Right lobe of liver (tissue), 6 donors: ENCODE results near the gene CDYL2. TPM values are rescaled to one million over a fixed set of nuclear protein-coding genes. Genes with fewer than 3 reads are reported as not detected.

Source experiments
- ATAC-seq, 4 donors: fragments of 200-7000 bp; cut with Tn5 transposase; one replicate each; pipeline ENCODE4 v1.9.1; 2020; ENCODE audit warnings: mild to moderate bottlenecking in 4 of 4, moderate library complexity in 4 of 4
- DNase-seq, 3 donors: peaks; one replicate each; pipeline ENCODE4 v3.0.0-alpha.2; 2020
- H3K27ac ChIP-seq, 3 donors: fragments of 200-600 bp; one replicate each; pipeline ENCODE4 v1.8.0; 2022
- H3K27me3 ChIP-seq, 2 donors: fragments of 200-600 bp; one replicate each; pipeline ENCODE4 v1.8.0; 2022
- H3K36me3 ChIP-seq, 4 donors: fragments of 200-600 bp; sonication (generic) in 1 of 4; one replicate each; pipeline versions ENCODE4 v1.5.1 to v1.8.0; 2017 to 2022; ENCODE audit warnings: control low read depth in 1 of 4
- H3K4me1 ChIP-seq, 4 donors: fragments of 200-600 bp; sonication (generic) in 1 of 4; one replicate each; pipeline versions ENCODE4 v1.5.1 to v1.8.0; 2017 to 2022; ENCODE audit warnings: control low read depth in 1 of 4
- H3K4me3 ChIP-seq, 3 donors: fragments of 200-600 bp; one replicate each; pipeline ENCODE4 v1.8.0; 2022
- H3K9me3 ChIP-seq, 4 donors: fragments of 200-600 bp; sonication (generic) in 1 of 4; one replicate each; pipeline versions ENCODE4 v1.5.1 to v1.8.0; 2017 to 2022; ENCODE audit warnings: control low read depth in 1 of 4
- POLR2A ChIP-seq: fragments of 450-650 bp; IDR thresholded peaks from one replicate; pipeline ENCODE4 v1.6.1; 2017; ENCODE audit warnings: antibody characterized with exemption, mild to moderate bottlenecking
- WGBS: methylation state at CpG from one replicate; pipeline ENCODE4 v1.1.6; 2018; ENCODE audit warnings: low coverage, low lambda C conversion rate; ENCODE audit not compliant: insufficient coverage; ENCODE audit errors: missing lambda C conversion rate; 5-methylcytosine and 5-hydroxymethylcytosine counted together
- intact Hi-C, 2 donors: fragments of 100-400 bp; cut with DNase I; formaldehyde crosslinking; loops; one replicate each; pipeline versions ENCODE4 v1.11.2 to v1.14.1; 2022
- total RNA-seq, 6 experiments: library from RNA; depleted of rRNA in 2 of 6; stranded (reverse); fragments of >200 nt in 2 of 6; fragmentation: NEBNext Ultra II Directional in 3 of 6; extraction: Animal tissue kit (Norgen Biotek cat#: 25700) in 3 of 6; gene quantifications; one replicate each; pipeline versions ENCODE4 v1.1.0 to v1.2.4, GENCODE V29; 2016 to 2023
- TF ChIP-seq, protein P1 (sequence below), 4 donors: fragments of 200-600 bp in 3 of 4; fragments of 450-650 bp in 1 of 4; IDR thresholded peaks; one replicate each; pipeline versions ENCODE4 v1.5.1 to v1.8.0; 2016 to 2022; ENCODE audit warnings: antibody characterized with exemption in 4 of 4, mild to moderate bottlenecking in 2 of 4
- donor health status: DM: no; HTN: yes; CAD: no.
- donor health status: DM: no; HTN: no; CAD: no.
- donor health status: DM: no; HTN: no; CAD: no.
- donor health status: DM: no; HTN: yes; CAD: no.
- donor health status: DM: no; HTN: yes; CAD: no.

CDYL2 gene
- total RNA-seq, 6 experiments from 2014 or later, result 2.2 to 12.7 (median 6.3) TPM

DNA sequence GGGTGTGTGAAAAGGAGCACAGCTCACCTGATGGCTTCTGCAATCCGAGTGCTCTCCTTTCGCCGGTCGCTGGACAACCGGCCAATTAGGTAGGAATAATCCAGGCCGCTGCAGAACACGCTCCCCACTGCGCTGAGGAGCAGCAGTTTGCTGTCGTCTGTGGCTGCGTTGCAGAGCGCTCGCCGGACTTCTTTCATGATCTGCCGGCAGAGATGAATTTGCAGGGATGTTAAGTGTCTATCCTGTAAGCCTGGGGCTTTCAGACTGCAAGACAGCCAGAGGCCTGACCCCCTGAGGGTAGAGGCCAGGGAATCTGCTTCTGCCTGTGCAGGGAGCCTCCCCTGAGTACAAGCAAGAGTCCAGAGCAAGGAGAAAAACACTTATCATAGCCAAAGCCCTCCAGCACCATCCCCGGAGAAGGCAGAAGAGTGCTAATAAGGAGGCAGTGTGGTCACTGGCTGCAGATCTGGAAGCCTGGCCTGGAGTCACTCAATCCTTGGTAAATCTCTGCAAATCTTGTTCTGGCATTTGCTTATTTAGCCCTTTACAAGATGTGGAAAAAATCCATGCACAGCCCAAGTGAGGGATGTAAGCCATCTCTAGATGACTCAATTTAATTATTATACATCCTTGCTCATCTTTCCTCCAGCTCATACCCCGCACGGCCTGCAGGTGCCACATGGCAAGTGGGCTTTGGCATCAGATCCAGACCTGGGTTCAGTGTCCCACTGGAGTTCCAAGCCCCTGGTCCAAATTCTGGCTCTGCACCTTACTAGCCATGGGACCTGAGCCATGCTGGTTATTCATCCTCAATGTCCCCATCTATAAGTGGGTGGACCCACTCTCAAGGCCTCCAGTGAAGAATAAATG, 183.4 kb downstream of the CDYL2 start:
- Histone ChIP-seq H3K4me3 (no peak overlapping the region), H3K9me3 (no peaks in the 10 kb centered on the region), H3K4me1 (no peaks in the 10 kb centered on the region), H3K27me3 (no peaks in the 10 kb centered on the region), H3K27ac (no peak overlapping the region), H3K36me3 (no peaks in the 10 kb centered on the region)
- no peak for TF ChIP-seq POLR2A
- TF ChIP-seq, protein P1, sequence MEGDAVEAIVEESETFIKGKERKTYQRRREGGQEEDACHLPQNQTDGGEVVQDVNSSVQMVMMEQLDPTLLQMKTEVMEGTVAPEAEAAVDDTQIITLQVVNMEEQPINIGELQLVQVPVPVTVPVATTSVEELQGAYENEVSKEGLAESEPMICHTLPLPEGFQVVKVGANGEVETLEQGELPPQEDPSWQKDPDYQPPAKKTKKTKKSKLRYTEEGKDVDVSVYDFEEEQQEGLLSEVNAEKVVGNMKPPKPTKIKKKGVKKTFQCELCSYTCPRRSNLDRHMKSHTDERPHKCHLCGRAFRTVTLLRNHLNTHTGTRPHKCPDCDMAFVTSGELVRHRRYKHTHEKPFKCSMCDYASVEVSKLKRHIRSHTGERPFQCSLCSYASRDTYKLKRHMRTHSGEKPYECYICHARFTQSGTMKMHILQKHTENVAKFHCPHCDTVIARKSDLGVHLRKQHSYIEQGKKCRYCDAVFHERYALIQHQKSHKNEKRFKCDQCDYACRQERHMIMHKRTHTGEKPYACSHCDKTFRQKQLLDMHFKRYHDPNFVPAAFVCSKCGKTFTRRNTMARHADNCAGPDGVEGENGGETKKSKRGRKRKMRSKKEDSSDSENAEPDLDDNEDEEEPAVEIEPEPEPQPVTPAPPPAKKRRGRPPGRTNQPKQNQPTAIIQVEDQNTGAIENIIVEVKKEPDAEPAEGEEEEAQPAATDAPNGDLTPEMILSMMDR (IDR thresholded peaks at IDR 0.05), result no peak
- intact Hi-C loops, result no loop called here
- WGBS, result 85% methylated on average over 4 of the region's 17 CpGs
- DNase-seq, result no peak
- no peak for ATAC-seq

DNA sequence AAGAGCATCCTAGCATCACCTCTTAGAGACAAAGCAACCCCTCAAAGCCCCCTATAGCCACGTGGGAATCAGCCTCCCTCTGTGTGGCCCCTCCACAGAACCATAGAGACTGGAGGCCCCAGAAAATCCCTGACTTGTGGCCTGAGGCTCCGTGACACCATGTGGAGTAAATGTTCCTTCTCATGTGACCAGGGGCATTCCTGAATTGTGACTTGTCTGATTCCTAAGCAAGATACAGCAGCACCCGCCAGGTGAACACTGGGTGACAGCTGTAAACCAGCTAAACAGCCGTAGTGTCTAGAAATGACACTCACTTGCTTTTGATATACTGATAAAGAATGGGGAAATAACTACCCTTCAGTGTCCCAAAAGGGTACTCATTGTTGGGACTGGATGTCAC, 184.6 kb downstream of the CDYL2 start:
- Histone ChIP-seq H3K27ac (no peak overlapping the region), H3K27me3 (no peaks in the 10 kb centered on the region), H3K36me3 (no peaks in the 10 kb centered on the region), H3K9me3 (no peaks in the 10 kb centered on the region), H3K4me1 (no peaks in the 10 kb centered on the region), H3K4me3 (no peak overlapping the region)
- intact Hi-C loops, result no loop called here
- 95% methylated on average over 3 of the region's 4 CpGs for WGBS
- DNase-seq (no peak), ATAC-seq (no peak)
- no peak for TF ChIP-seq POLR2A
- TF ChIP-seq, protein P1 (IDR thresholded peaks at IDR 0.05), result no peak

DNA sequence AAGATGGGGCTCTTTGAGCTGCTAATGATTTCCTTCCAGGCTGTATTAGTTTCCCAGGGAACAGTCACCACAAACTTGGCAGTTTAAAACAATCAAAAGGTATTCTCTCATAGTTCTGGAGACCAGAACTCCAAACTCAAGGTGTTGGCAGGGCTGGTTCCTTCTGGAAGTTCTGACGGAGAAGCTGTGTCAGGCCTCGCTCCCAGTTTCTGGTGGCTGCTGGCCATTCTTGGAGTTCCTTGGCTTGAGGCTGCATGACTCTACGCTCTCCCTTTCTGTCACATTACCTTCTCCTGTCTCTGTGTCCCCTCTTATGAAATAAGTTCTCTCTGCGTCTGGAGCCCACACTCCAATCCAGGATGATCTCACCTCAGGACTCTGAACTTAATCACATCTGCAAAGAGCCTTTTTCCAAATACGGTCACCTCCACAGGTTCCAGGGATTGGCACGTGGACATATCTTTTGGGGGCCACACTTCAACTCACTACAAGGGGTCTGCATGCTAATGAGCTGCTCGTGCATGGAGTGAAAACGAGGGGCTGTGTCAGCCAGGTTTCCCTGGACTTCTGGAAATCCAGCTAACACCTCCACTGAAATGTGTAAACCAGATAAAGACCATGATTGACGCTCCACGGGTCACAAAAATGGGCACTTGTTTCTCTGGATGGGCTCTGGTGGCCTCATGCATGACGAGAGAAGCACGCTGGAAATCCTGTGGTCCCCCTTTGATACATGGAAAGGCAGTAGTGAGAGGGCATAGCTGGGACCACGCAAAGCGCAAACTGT, 185.3 kb downstream of the CDYL2 start:
- Histone ChIP-seq H3K36me3 (no peaks in the 10 kb centered on the region), H3K9me3 (no peaks in the 10 kb centered on the region), H3K27ac (no peak overlapping the region), H3K4me3 (no peak overlapping the region), H3K27me3 (no peaks in the 10 kb centered on the region), H3K4me1 (no peaks in the 10 kb centered on the region)
- TF ChIP-seq, protein P1 (IDR thresholded peaks at IDR 0.05), result no peak
- no peak for TF ChIP-seq POLR2A
- intact Hi-C loops, result no loop called here
- 93% methylated on average over 10 of the region's 14 CpGs for WGBS
- no peak for ATAC-seq
- DNase-seq, result no peak

DNA sequence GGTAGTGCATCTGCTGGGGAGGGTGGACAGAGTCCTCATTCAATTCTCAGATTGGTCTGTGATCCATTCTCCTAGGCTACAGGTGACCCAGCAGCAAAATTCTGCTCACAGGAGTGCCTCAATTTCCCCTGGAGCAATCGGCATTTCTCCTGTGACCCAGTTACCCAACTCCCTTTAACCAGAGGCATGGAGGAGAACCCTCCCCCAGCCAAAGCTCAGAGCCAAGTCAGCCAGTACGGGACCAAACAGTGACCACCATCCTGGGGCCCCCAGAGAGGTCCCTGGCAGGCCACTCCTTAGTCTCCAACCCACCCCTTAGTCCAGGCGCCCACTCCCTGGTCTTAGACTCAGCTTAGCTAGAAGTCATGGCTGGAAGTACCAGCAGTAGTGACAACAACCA, 188.0 kb downstream of the CDYL2 start:
- 83% methylated on average over 1 of the region's 3 CpGs for WGBS
- H3K36me3 ChIP-seq, result no peaks in the 10 kb centered on the region
- intact Hi-C loops, result no loop called here
- no peak for ATAC-seq
- H3K4me3 ChIP-seq, result no peak overlapping the region
- TF ChIP-seq, protein P1 (IDR thresholded peaks at IDR 0.05), result no peak
- no peak for TF ChIP-seq POLR2A
- no peak overlapping the region for H3K27ac ChIP-seq
- H3K27me3 ChIP-seq, result no peaks in the 10 kb centered on the region
- no peaks in the 10 kb centered on the region for H3K4me1 ChIP-seq
- no peak for DNase-seq
- H3K9me3 ChIP-seq, result no peaks in the 10 kb centered on the region
